Stimulated activated CD8-positive, alpha-beta memory T cell treated with anti-CD3 and anti-CD28 coated beads, Interleukin-7, amount 100 ng/mL, for 1 hour (primary cell): Measurements from ENCODE around the gene FBXO9.

Source experiments
- DNase-seq, 2 donors: peaks; one replicate each; pipeline ENCODE4 v3.0.0-alpha.2; 2020; ENCODE audit warnings: low read depth in 2 of 2

Gene FBXO9

GRCh38 chr6:53095270-53095669 lies 30.1 kb downstream of the FBXO9 start:
- no peak for DNase-seq

GRCh38 chr6:53095716-53096115 lies 30.5 kb downstream of the FBXO9 start:
- no peak for DNase-seq

- DNase-seq, result no peak
These were observed 35.4 kb downstream of the FBXO9 start for GRCh38 chr6:53100561-53100960.

- no peak for DNase-seq
These were observed 35.8 kb downstream of the FBXO9 start for GRCh38 chr6:53101006-53101405.

- no peak for DNase-seq
These were observed 38.9 kb downstream of the FBXO9 start for GRCh38 chr6:53103993-53104675.

GRCh38 chr6:53104916-53105315 lies 39.7 kb downstream of the FBXO9 start:
- no peak for DNase-seq

GRCh38 chr6:53107091-53107490 lies 41.9 kb downstream of the FBXO9 start:
- DNase-seq, result no peak

- no peak for DNase-seq
These were observed 44.4 kb downstream of the FBXO9 start for GRCh38 chr6:53109612-53110011.

- no peak for DNase-seq
These were observed 46.7 kb downstream of the FBXO9 start for GRCh38 chr6:53111865-53112264.

- DNase-seq, result no peak
These were observed 47.2 kb downstream of the FBXO9 start for GRCh38 chr6:53112404-53112803.

- DNase-seq, result no peak
These were observed 47.7 kb downstream of the FBXO9 start for GRCh38 chr6:53112871-53113270.

- DNase-seq, result no peak
These were observed 48.5 kb downstream of the FBXO9 start for GRCh38 chr6:53113742-53114141.

GRCh38 chr6:53115113-53115512 lies 49.9 kb downstream of the FBXO9 start:
- no peak for DNase-seq

GRCh38 chr6:53115741-53116140 lies 50.5 kb downstream of the FBXO9 start:
- DNase-seq, result no peak

GRCh38 chr6:53119349-53119748 lies 54.1 kb downstream of the FBXO9 start:
- DNase-seq, result no peak

- no peak for DNase-seq
These were observed 54.7 kb downstream of the FBXO9 start for GRCh38 chr6:53119772-53120409.

GRCh38 chr6:53124131-53124800 lies 59.1 kb downstream of the FBXO9 start:
- no peak for DNase-seq

GRCh38 chr6:53125276-53125675 lies 60.1 kb downstream of the FBXO9 start:
- no peak for DNase-seq

- DNase-seq, result no peak
These were observed 63.6 kb downstream of the FBXO9 start for GRCh38 chr6:53128842-53129241.

GRCh38 chr6:53130569-53131290 lies 65.5 kb downstream of the FBXO9 start:
- DNase-seq, result no peak

GRCh38 chr6:53133961-53134360 lies 68.8 kb downstream of the FBXO9 start:
- DNase-seq, result no peak

GRCh38 chr6:53134601-53135235 lies 69.5 kb downstream of the FBXO9 start:
- DNase-seq, result no peak
